Endothelial cell of umbilical vein (primary cell): ENCODE measurements around the gene ATP10A. TPM values are rescaled to one million over a fixed set of nuclear protein-coding genes. Genes with fewer than 3 reads are reported as not detected.

Source experiments
- BruUV-seq: library from RNA; stranded (reverse); fragments of 400-500 nt; replicated peaks from 2 replicates; lab custom pipeline; 2021; lab: Mats Ljungman, UMichigan
- CTCF ChIA-PET: fragments of 300-600, 350-600 bp; sonication (Branson Sonifier 250); formaldehyde crosslinking; loops from one replicate; lab custom pipeline; 2021; ENCODE audit warnings: antibody characterized with exemption, inconsistent platforms; lab: Charles Lee
- POLR2A ChIA-PET: fragments of 300-600, 350-600 bp; sonication (Branson Sonifier 250); formaldehyde crosslinking; loops from one replicate; lab custom pipeline; 2021; ENCODE audit warnings: antibody characterized with exemption, inconsistent platforms; lab: Charles Lee
- DNase-seq: peaks from one replicate; pipeline ENCODE4 v3.0.0-alpha.2; 2011; ENCODE audit warnings: low read depth, low spot score
- FAIRE-seq: peaks from 2 replicates; lab custom pipeline; 2011; peaks lifted over from hg19 to GRCh38; lab: Jason Lieb, UNC
- H2AFZ ChIP-seq: 2 replicates; pipeline ENCODE4 v1.6.0; 2012; ENCODE audit warnings: low read depth, low read length, control low read depth, inconsistent platforms
- H3K27ac ChIP-seq: 2 replicates; pipeline ENCODE4 v1.5.1; 2011; ENCODE audit warnings: low read depth, mild to moderate bottlenecking, control low read depth, low read length, moderate library complexity; ENCODE audit not compliant: insufficient read depth
- H3K27me3 ChIP-seq, 2 experiments: 2 replicates each; pipeline versions ENCODE4 v1.6.0 to v1.6.1; 2011; ENCODE audit warnings: low read length in 2 of 2, mixed read lengths in 1 of 2; ENCODE audit not compliant: control insufficient read depth in 2 of 2, insufficient read depth in 2 of 2
- H3K36me3 ChIP-seq, 2 experiments: 2 replicates in 1 of 2; 3 replicates in 1 of 2; pipeline ENCODE4 v1.5.1; 2011; ENCODE audit warnings: low read length in 2 of 2, mild to moderate bottlenecking in 1 of 2, moderate library complexity in 1 of 2; ENCODE audit not compliant: control insufficient read depth in 2 of 2, insufficient read depth in 2 of 2; ENCODE audit errors: extremely low read depth in 1 of 2
- H3K4me1 ChIP-seq: 3 replicates; pipeline ENCODE4 v1.5.1; 2011; ENCODE audit warnings: mild to moderate bottlenecking, low read length; ENCODE audit not compliant: control insufficient read depth, insufficient read depth; ENCODE audit errors: extremely low read depth
- H3K4me2 ChIP-seq: 2 replicates; pipeline ENCODE4 v1.6.1; 2011; ENCODE audit warnings: low read length, control low read depth, mixed read lengths; ENCODE audit not compliant: insufficient read depth
- H3K4me3 ChIP-seq, 3 experiments: fragments of 200-600 bp in 1 of 3; sonication (generic), shearing (Covaris generic) in 1 of 3; replicated peaks in 1 of 3; 2 replicates each; pipeline ENCODE4 v1.5.1; 2011 to 2016; ENCODE audit warnings: control low read depth in 3 of 3, low read length in 3 of 3, mild to moderate bottlenecking in 2 of 3, inconsistent platforms in 1 of 3, low read depth in 1 of 3, moderate library complexity in 1 of 3; ENCODE audit not compliant: insufficient read depth in 1 of 3
- H3K79me2 ChIP-seq: 2 replicates; pipeline ENCODE4 v1.6.0; 2012; ENCODE audit warnings: low read length, inconsistent platforms; ENCODE audit not compliant: control insufficient read depth, insufficient read depth
- H3K9ac ChIP-seq: replicated peaks from 2 replicates; pipeline ENCODE3; 2011; ENCODE audit warnings: low read length, control low read depth; ENCODE audit not compliant: insufficient read depth; ENCODE audit errors: extremely low read depth
- H3K9me1 ChIP-seq: replicated peaks from 3 replicates; pipeline ENCODE4 v1.6.0; 2011; ENCODE audit warnings: mild to moderate bottlenecking, low read length; ENCODE audit not compliant: control insufficient read depth, insufficient read depth; ENCODE audit errors: extremely low read depth
- H3K9me3 ChIP-seq: replicated peaks from 2 replicates; pipeline ENCODE4 v1.5.1; 2012; ENCODE audit warnings: low read length, inconsistent platforms; ENCODE audit not compliant: control insufficient read depth, insufficient read depth
- H4K20me1 ChIP-seq: replicated peaks from 2 replicates; pipeline ENCODE3; 2011; ENCODE audit warnings: mild to moderate bottlenecking, low read length; ENCODE audit not compliant: control insufficient read depth, insufficient read depth; ENCODE audit errors: extremely low read depth
- CTCF ChIP-seq, 2 donors: IDR thresholded peaks; 1 replicate in 1 of 2; 2 replicates in 1 of 2; pipeline ENCODE4 v1.5.1; 2011; ENCODE audit warnings: low read length in 2 of 2, mild to moderate bottlenecking in 2 of 2, moderate library complexity in 2 of 2, control low read depth in 1 of 2, inconsistent platforms in 1 of 2, low read depth in 1 of 2; ENCODE audit not compliant: insufficient read depth in 1 of 2; ENCODE audit errors: extremely low read depth in 1 of 2
- EZH2 ChIP-seq: IDR thresholded peaks from 2 replicates; pipeline ENCODE4 v1.6.1; 2012; ENCODE audit warnings: borderline replicate concordance, low read depth, mild to moderate bottlenecking, moderate library complexity, low read length, inconsistent platforms; ENCODE audit not compliant: severe bottlenecking
- FOS ChIP-seq: IDR thresholded peaks from 2 replicates; pipeline ENCODE4 v1.6.1; 2011; ENCODE audit warnings: mild to moderate bottlenecking, low read length, moderate library complexity, borderline replicate concordance; ENCODE audit not compliant: insufficient read depth
- GATA2 ChIP-seq: IDR thresholded peaks from 2 replicates; pipeline ENCODE4 v1.7.0; 2011; ENCODE audit warnings: low read depth, mild to moderate bottlenecking, moderate library complexity, mixed read lengths, low read length; ENCODE audit not compliant: insufficient read length, insufficient read depth
- JUN ChIP-seq: IDR thresholded peaks from 2 replicates; pipeline ENCODE4 v1.6.1; 2011; ENCODE audit warnings: borderline replicate concordance, low read depth; ENCODE audit not compliant: insufficient read length, insufficient read depth
- MAX ChIP-seq: IDR thresholded peaks from 2 replicates; pipeline ENCODE4 v1.6.1; 2011; ENCODE audit not compliant: insufficient read depth, insufficient read length
- MYC ChIP-seq: IDR thresholded peaks from one replicate; pipeline ENCODE4 v1.6.1; 2011; ENCODE audit warnings: mild to moderate bottlenecking, low read depth, low read length
- POLR2A ChIP-seq: IDR thresholded peaks from 2 replicates; pipeline ENCODE4 v1.6.1; 2012; ENCODE audit warnings: low read depth, mild to moderate bottlenecking, control low read depth, low read length
- POLR2AphosphoS5 ChIP-seq: IDR thresholded peaks from 2 replicates; pipeline ENCODE4 v1.6.1; 2012; ENCODE audit warnings: low read depth, mild to moderate bottlenecking, control low read depth, low read length, moderate library complexity; ENCODE audit not compliant: insufficient read depth
- dilution Hi-C: fragments of 300-500 bp; cut with MboI; formaldehyde crosslinking; loops from one replicate; pipeline ENCODE4 v1.15.0; 2019; ENCODE audit warnings: low sequenced_read_pairs; ENCODE audit not compliant: extremely low pct_ligation_motif_present
- intact Hi-C: fragments of 100-400 bp; cut with micrococcal nuclease; formaldehyde crosslinking; loops from one replicate; pipeline ENCODE4 v1.10.0; 2022
- polyA plus RNA-seq, 4 experiments: library from polyadenylated mRNA; depleted of rRNA in 3 of 4; stranded (reverse) in 3 of 4; unstranded in 1 of 4; fragments of >200 nt; gene quantifications; 2 replicates each; pipeline versions ENCODE4 v1.2.1 to v1.2.3, GENCODE V29; 2011 to 2012; ENCODE audit warnings: missing spikeins in 1 of 4
- total RNA-seq: library from RNA; stranded (reverse); gene quantifications from 2 replicates; pipeline ENCODE4 v1.2.3, GENCODE V29; 2021

ATP10A gene
- total and polyA plus RNA-seq, 2 donors (not counting 3 experiments of a cell fraction or from before 2014, with no cell fraction given) = not detected

GRCh38 chr15:25737218-25737643 is 125.9 kb downstream of the ATP10A start:
- H3K9ac ChIP-seq = no peak overlapping the region
- dilution Hi-C loops = no loop called here

GRCh38 chr15:25736461-25736860 is 126.7 kb downstream of the ATP10A start:
- no peak for FAIRE-seq
- no peak overlapping the region for H3K27ac ChIP-seq

More at GRCh38 chr15:25737218-25737643, 125.9 kb downstream of the ATP10A start:
- Histone ChIP-seq H2AFZ (no peak overlapping the region), H3K4me1 (no peaks in the 10 kb centered on the region), H3K27ac (no peak overlapping the region), H4K20me1 (no peaks in the 10 kb centered on the region), H3K4me2 (no peak overlapping the region), H3K36me3 (no peaks in the 10 kb centered on the region), H3K4me3 (no peak overlapping the region), H3K9me1 (no peaks in the 10 kb centered on the region), H3K79me2 (no peaks in the 10 kb centered on the region), H3K9me3 (peaks cover 9% of the 10 kb centered on the region), H3K27me3 (no peaks in the 10 kb centered on the region)
- intact Hi-C loops = no loop called here
- FAIRE-seq = no peak
- TF ChIP-seq CTCF (IDR thresholded peaks at IDR 0.05; ENCODE audit: extremely low read depth in 1 of 2, insufficient read depth in 1 of 2, low read depth in 1 of 2, low read length in 2 of 2) (no peak), POLR2AphosphoS5 (no peak), POLR2A (no peak), MYC (no peak)
- ChIA-PET POLR2A (no interaction called here), CTCF (no interaction called here)
- no TSS peak for BruUV-seq
- no peak for DNase-seq

More at GRCh38 chr15:25736461-25736860, 126.7 kb downstream of the ATP10A start:
- ChIA-PET CTCF (no interaction called here), POLR2A (no interaction called here)
- H4K20me1 ChIP-seq = no peaks in the 10 kb centered on the region
- H3K36me3 ChIP-seq = no peaks in the 10 kb centered on the region
- H3K4me2 ChIP-seq = no peak overlapping the region
- no peak overlapping the region for H3K9ac ChIP-seq
- H3K9me3 ChIP-seq = peaks cover 7% of the 10 kb centered on the region
- no peak for TF ChIP-seq POLR2AphosphoS5
- TF ChIP-seq POLR2A = no peak
- TF ChIP-seq CTCF (IDR thresholded peaks at IDR 0.05; ENCODE audit: extremely low read depth in 1 of 2, insufficient read depth in 1 of 2, low read depth in 1 of 2, low read length in 2 of 2) = no peak
- no peak for TF ChIP-seq GATA2
- TF ChIP-seq MYC = no peak
- TF ChIP-seq JUN = no peak
- TF ChIP-seq FOS = no peak
- TF ChIP-seq MAX = no peak
- no peak for TF ChIP-seq EZH2
- dilution Hi-C loops (no loop called here), intact Hi-C loops (no loop called here)
- no peaks in the 10 kb centered on the region for H3K4me1 ChIP-seq
- no peak overlapping the region for H3K4me3 ChIP-seq
- H3K27me3 ChIP-seq = no peaks in the 10 kb centered on the region
- H3K9me1 ChIP-seq = no peaks in the 10 kb centered on the region
- H3K79me2 ChIP-seq = no peaks in the 10 kb centered on the region
- DNase-seq = no peak
- no TSS peak for BruUV-seq
- no peak overlapping the region for H2AFZ ChIP-seq
